GM21447 (cell line): ENCODE data around the gene TRIM6.
"Not testable (repeated sequence)": the region's sequence is repeated elsewhere in the genome, so short reads cannot be mapped to it uniquely, and the experiment has no call there.

Experiments
- ATAC-seq: cut with Tn5 transposase; IDR thresholded peaks from one replicate; pipeline ENCODE4 v1.9.1; 2021; ENCODE audit not compliant: unreplicated experiment

The TRIM6 gene

GRCh38 chr11:5596607-5597201, at the start of gene TRIM6:
Gene TRIM6 (plus strand): TSS chr11:5596637. CDS start chr11:5596898, 261 bp downstream.
- ATAC-seq: no peak

DNA sequence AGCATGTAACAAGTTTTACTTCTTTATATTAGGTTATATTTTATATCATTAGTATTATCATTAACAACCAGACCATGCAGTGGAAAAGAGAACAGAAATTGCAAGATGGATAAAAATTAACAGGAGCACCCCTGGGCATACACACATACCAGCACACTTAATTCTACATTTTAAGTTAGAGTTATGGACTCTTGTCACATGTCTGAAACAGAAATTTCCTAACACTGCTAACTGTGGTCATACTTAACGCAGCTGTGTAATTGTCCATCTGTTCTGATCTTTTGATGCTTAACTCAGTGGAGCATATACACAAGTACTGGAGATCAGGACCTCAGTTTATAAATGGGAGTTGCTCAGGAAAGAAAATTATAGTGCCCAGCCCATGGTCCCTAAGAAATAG, 48.5 kb upstream of the TRIM6 start:
- ATAC-seq: peak; percentile 40

GRCh38 chr11:5548440-5548839, 48.0 kb upstream of the TRIM6 start, which contains the start of gene OR52H1:
Gene OR52H1 (minus strand): TSS chr11:5548540. CDS start chr11:5545505, 3,035 bp downstream.
- no peak for ATAC-seq

DNA sequence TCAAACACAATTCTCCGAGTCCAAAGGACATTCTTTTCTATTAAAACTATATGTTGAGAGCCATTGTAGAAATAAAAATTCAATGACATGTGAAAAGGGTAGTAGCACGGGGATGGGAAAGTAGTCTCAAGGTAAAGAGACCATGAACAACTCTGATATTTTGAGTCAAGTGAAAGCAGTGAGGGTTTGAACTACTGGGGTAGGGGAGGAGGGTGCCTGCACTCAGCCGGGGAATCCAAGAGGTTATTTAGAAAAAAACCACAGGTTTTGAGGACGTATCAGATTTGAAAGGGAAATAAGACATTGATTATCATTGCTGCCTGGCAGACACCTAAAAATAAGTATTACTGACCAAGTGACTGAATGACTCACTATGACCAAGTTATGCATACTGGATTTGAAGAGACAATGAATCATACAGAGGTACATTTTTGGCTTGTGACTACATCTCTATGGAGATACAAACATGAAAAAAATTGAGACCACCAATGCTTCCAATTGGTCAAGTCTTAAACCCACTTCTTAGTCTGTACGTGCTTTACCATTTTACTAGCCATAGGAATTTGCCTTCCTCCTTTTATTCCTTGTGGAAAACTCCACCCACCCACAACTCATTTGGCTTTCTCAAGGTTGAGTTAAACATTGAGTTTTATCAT, 45.9 kb upstream of the TRIM6 start:
- ATAC-seq: peak; percentile 65

DNA sequence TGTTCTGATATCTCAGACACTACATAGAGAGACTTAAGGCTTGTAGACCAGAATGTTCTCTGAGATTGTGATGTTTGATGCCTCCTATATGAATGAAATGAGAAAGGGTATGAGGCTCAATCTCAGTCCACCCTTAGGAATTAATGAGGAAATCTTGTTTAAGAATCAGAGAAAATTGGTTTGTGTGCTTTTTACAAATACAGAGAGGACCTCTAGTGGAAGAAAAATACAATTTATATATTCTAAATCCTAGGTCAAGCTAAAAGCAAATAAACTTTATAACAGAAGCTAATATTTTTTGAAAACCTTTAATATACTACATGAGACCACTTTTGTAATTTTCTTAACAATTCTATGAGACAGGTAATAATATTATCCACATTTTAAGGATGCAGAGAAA, 43.1 kb upstream of the TRIM6 start:
- no peak for ATAC-seq

GRCh38 chr11:5556596-5557188, 39.7 kb upstream of the TRIM6 start:
- ATAC-seq: no peak

- ATAC-seq: no peak
Observed at GRCh38 chr11:5557751-5558150, 38.7 kb upstream of the TRIM6 start.

DNA sequence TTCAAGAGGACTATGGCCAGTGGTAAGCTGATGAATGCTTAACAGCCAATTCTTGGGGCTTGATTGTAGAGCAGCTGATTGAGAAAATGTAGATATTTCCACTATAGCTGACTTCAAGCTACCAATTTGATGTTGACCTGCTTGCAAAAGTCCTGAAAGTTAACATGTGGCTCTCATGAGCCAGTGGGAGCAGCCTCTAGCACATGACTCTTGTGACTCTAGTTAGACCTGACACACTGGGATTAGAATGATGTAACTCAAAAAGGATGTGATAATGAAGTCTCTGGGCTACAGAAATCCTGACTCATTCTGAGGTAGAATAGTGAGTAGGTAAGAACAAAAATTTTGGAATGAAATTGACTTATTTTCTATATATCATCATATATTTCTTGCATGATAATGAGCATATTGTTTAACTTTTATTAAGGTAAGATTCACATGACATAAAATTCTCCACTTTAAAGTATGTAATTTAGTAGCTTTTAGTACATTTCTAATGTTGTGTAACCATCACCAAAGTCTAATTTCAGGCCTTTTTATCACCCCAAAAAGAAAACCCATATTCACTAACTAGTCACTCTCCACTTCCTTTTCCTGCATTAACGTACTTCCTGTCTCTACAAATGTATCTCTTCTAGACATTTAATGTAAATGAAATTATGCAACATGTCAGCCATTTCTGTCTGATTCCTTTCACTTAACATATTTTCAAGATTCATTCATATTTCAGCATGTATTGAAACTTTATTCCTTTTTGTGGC, 32.0 kb upstream of the TRIM6 start:
- no peak for ATAC-seq

DNA sequence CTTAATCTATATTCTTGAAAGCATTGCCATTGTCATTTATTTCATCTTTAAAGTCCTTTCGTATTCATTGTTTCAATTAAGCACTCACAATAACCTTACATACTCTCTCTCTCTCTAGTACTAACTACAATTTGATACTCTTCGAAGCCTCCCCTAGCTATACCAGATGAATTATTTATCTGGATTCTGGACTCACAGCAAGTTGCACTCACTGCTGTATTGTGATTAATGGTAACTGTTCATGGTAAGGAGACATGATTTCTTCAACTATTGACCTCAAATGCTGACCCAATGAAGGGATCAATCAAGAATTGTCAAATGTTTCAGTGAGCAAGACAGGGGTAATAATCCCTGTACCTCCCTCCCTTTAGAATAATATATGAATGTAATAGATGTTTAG, 21.8 kb upstream of the TRIM6 start:
- no peak for ATAC-seq

GRCh38 chr11:5575152-5575551, 21.3 kb upstream of the TRIM6 start:
- ATAC-seq: no peak

DNA sequence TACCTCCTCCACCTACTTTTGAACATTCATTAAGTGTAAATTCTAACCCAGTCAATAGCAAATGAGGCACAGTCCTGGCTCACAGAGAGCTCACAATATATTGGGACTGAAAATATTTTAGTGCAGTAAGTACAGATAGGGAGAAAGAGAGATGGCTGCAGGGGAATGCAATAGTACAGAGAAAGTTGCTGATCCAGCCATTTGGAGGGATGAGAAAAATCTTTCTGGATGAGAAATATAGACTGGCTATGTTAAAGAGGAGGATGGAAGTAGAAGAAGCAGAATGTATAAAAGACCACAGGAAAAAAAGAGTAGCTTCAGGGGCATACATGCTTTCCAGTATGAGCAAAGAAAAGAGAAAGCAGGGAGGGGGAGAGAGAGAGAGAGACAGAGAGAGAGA, 19.3 kb upstream of the TRIM6 start:
- no peak for ATAC-seq

GRCh38 chr11:5580577-5580976, 15.9 kb upstream of the TRIM6 start, which contains the start of gene OR52B6:
Gene OR52B6 (plus strand): TSS chr11:5580877. CDS start chr11:5580877, 0 bp downstream.
- no peak for ATAC-seq

GRCh38 chr11:5581014-5581413, 15.4 kb upstream of the TRIM6 start:
- no peak for ATAC-seq

DNA sequence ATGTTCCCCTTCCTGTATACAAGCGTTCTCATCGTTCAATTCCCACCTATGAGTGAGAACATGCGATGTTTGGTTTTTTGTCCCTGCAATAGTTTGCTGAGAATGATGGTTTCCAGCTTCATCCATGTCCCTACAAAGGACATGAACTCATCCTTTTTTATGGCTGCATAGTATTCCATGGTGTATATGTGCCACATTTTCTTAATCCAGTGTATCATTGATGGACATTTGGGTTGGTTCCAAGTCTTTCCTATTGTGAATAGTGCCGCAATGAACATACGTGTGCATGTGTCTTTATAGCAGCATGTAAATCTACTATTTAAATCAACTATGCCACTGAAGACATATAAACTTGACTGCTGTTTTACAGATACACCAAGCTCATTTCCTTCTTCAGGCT, 12.0 kb upstream of the TRIM6 start:
- ATAC-seq: not testable (repeated sequence)

DNA sequence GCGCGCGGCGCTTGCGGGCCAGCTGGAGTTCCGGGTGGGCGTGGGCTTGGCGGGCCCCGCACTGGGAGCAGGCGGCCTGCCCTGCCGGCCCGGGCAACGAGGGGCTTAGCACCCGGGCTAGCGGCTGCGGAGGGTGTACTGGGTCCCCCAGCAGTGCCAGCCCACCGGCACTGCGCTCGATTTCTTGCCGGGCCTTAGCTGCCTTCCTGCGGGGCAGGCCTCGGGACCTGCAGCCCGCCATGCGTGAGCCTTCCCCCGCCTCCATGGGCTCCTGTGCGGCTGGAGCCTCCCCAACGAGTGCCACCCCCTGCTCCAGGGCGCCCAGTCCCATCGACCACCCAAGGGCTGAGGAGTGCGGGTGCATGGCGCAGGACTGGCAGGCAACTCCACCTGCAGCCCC, 6.5 kb upstream of the TRIM6 start:
- not testable (repeated sequence) for ATAC-seq

GRCh38 chr11:5591613-5592012, 4.8 kb upstream of the TRIM6 start:
- ATAC-seq: no peak

DNA sequence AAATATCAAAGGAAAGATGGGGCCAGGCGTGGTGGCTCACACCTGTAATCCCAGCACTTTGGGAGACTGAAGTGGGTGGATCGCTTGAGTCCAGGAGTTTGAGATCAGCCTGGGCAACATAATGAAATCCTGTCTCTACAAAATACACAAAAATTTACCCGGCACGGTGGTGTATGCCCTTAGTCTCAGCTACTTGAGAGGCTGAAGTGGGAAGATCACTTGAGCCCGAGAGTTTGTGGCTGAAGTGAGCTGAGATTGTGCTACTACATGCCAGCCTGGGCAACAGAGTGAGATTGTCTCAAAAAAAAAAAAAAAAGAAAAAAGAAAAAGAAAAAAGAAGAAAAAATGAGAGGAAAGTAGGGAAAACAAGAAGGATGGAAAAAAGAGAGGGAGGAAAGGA, 3.8 kb upstream of the TRIM6 start:
- no peak for ATAC-seq

DNA sequence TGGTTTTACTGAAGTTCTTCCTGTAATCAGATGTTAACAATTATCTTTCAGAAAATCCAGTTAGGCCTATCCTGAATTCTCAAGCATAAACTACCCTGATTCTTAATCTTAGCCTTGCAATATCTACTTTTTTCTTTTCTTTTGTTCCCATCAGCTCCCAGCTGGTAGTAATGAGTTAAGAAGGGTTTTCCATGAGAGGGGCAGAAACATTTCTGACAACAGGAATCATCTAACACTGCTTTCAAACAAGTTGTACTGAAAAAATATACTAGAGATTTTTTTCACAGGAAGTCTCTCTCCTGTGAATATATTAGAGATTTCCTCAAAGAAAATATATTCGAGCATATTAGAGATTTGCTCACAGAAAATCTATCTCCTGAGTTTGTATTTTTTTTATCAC, 3.3 kb upstream of the TRIM6 start:
- no peak for ATAC-seq

DNA sequence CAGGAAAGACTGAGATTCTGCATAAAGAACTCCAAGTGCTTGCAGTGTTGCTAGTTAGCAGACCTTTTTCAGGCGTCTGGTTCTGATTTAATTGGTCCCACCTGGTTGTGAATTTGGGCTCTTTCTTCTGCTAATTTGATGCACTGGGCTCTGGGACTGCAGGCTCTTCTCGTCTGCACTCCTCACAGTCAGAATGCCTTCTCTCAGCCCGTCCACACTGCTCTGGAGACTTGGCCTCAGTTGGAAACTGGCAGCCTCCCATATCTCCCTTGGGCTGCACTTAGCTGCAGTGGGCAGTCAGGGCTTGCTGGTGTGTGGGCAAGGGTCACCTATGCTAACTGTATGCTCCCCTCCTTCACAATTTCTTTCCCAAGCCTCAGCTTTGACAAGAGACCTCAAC, 1.5 kb downstream of the TRIM6 start:
- ATAC-seq: no peak

DNA sequence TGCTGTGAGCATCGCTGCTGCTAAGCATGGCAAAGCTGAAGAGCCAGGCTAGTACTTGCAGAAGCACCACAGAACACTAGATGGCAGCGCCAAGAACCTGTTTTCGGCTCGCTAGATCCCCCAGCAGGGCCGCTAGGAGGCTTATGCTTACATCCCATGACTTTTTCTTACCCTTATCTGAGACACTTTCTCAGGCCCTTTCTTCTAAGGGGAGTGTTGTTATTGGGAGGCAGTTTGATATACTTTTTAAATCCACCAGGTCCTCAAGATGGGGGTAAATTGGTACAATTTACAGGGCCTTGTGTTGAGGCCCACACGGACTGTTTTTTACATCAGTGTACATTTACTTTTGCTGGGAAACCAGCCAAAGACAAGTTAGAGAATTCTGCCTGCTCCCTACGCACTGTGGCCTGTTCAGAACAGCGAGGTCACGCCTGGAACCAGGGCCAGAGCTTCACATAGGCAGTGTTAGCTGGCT, 4.0 kb downstream of the TRIM6 start:
- peak; percentile 81 for ATAC-seq

DNA sequence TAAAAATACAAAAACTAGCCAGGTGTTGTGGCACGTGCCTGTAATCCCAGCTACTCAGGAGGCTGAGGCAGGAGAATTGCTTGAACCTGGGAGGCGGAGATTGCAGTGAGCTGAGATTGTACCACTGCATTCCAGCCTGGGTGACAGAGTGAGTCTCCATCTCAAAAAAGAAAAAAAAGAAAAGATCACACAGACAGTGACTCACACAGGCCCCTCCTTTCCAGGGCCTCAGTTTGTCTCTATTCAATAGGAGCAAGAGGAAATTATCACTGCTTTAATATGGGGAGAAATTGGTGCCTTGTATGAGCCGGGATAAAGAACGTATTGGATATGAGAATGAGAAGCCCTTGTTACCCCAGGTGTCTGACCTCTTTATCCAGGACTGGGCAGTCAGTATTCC, 6.4 kb downstream of the TRIM6 start:
- not testable (repeated sequence) for ATAC-seq
